Lung (tissue), 13 donors: Measurements from ENCODE around the gene C11orf52. TPM values are rescaled to one million over a fixed set of nuclear protein-coding genes. Genes with fewer than 3 reads are reported as not detected.
A peak's percentile ranks its signal among the peaks of the same experiment; 100 is the strongest.

ENCODE experiments used
- ATAC-seq: fragments of 200-7000 bp; cut with Tn5 transposase; one replicate; pipeline ENCODE4 v1.9.1; 2020; ENCODE audit warnings: moderate number of reproducible peaks; ENCODE audit not compliant: insufficient read depth, low FRiP score
- DNase-seq, 3 donors: peaks; one replicate each; pipeline ENCODE4 v3.0.0-alpha.2; 2013 to 2017
- H3K27ac ChIP-seq, 2 donors: one replicate each; pipeline ENCODE4 v1.5.1; 2013; ENCODE audit warnings: mild to moderate bottlenecking in 2 of 2, moderate library complexity in 2 of 2, control low read depth in 1 of 2, inconsistent platforms in 1 of 2, low read depth in 1 of 2, low read length in 1 of 2
- H3K27me3 ChIP-seq, 3 donors: one replicate each; pipeline ENCODE4 v1.5.1; 2013; ENCODE audit warnings: low read length in 2 of 3; ENCODE audit not compliant: control insufficient read depth in 3 of 3, insufficient read depth in 3 of 3
- H3K36me3 ChIP-seq, 4 donors: one replicate each; pipeline ENCODE4 v1.5.1; 2013; ENCODE audit warnings: low read length in 4 of 4, mild to moderate bottlenecking in 1 of 4, moderate library complexity in 1 of 4; ENCODE audit not compliant: control insufficient read depth in 4 of 4, insufficient read depth in 4 of 4
- H3K4me1 ChIP-seq, 5 donors: one replicate each; pipeline ENCODE4 v1.5.1; 2013; ENCODE audit warnings: low read length in 5 of 5, mild to moderate bottlenecking in 2 of 5, moderate library complexity in 1 of 5; ENCODE audit not compliant: control insufficient read depth in 5 of 5, insufficient read depth in 5 of 5
- H3K4me3 ChIP-seq: one replicate; pipeline ENCODE4 v1.5.1; 2013; ENCODE audit warnings: mild to moderate bottlenecking, control low read depth, moderate library complexity
- H3K9ac ChIP-seq, 2 donors: one replicate each; pipeline ENCODE4 v1.5.1; 2013; ENCODE audit warnings: low read length in 2 of 2, control low read depth in 1 of 2; ENCODE audit not compliant: insufficient read depth in 1 of 2
- H3K9me3 ChIP-seq, 4 donors: one replicate each; pipeline ENCODE4 v1.5.1; 2013; ENCODE audit warnings: low read length in 3 of 4, mild to moderate bottlenecking in 1 of 4, moderate library complexity in 1 of 4; ENCODE audit not compliant: control insufficient read depth in 4 of 4, insufficient read depth in 3 of 4
- CTCF ChIP-seq: IDR thresholded peaks from 2 replicates; pipeline ENCODE4 v1.5.1; 2012; ENCODE audit warnings: mild to moderate bottlenecking; ENCODE audit errors: control extremely low read depth, extremely low read depth
- WGBS, 2 donors: extraction: QIAGEN DNeasy Blood & Tissue Kit; methylation state at CpG; one replicate each; pipeline ENCODE4 v1.1.7; 2013; 5-methylcytosine and 5-hydroxymethylcytosine counted together
- polyA plus RNA-seq, 2 donors: library from polyadenylated mRNA; stranded (reverse); fragments of 200-250 nt; gene quantifications; one replicate each; pipeline ENCODE4 v1.2.1, GENCODE V29; 2013
- small RNA-seq: library from RNA; depleted of rRNA; stranded (forward); fragments of <200 nt; gene quantifications from one replicate; pipeline ENCODE3, GENCODE V24; 2014; ENCODE audit warnings: low replicate concordance
- total RNA-seq, 2 donors: library from RNA; depleted of rRNA in 1 of 2; stranded (reverse); fragments of >200 nt in 1 of 2; gene quantifications; one replicate each; pipeline ENCODE4 v1.2.1, GENCODE V29; 2014 to 2021
- donor health status: control.
- donor health status: control.
- donor health status: Bipolar disorder and iron deficiency.
- donor health status: healthy.
- donor health status: DM: yes; HTN: yes; CAD: no.

C11orf52 gene
- total and polyA plus RNA-seq, 4 donors: 11.1 to 20.4 (median 15.3) TPM

GRCh38 chr11:111975076-111975806, 56.5 kb downstream of the C11orf52 start:
- DNase-seq (peak in 1 of 3 donors; percentile 14), ATAC-seq (no peak)
- WGBS, 2 donors: 52 to 68% methylated on average over 2 of the region's 2 CpGs
- no peak for TF ChIP-seq CTCF
- H3K36me3 ChIP-seq: no peaks in the 10 kb centered on the region
- no peak overlapping the region for H3K9ac ChIP-seq
- H3K4me3 ChIP-seq: no peak overlapping the region
- peaks cover 0 to 23% (median 11%) of the 10 kb centered on the region in 5 donors for H3K4me1 ChIP-seq
- H3K27me3 ChIP-seq: no peaks in the 10 kb centered on the region
- H3K9me3 ChIP-seq: no peaks in the 10 kb centered on the region
- no peak overlapping the region for H3K27ac ChIP-seq

- ATAC-seq: no peak
These were observed 57.5 kb downstream of the C11orf52 start for GRCh38 chr11:111976119-111976766.

More at GRCh38 chr11:111976119-111976766, 57.5 kb downstream of the C11orf52 start:
- Histone ChIP-seq H3K4me3 (no peak overlapping the region), H3K9ac (no peak overlapping the region), H3K36me3 (no peaks in the 10 kb centered on the region), H3K4me1 (peaks cover 0 to 23% (median 11%) of the 10 kb centered on the region in 5 donors), H3K27ac (peak overlapping the region; percentile 62 to 87), H3K9me3 (no peaks in the 10 kb centered on the region), H3K27me3 (no peaks in the 10 kb centered on the region)
- DNase-seq: no peak
- WGBS, 2 donors: 73 to 85% methylated on average over 7 of the region's 7 CpGs
- TF ChIP-seq CTCF: no peak

Small RNA genes within 50 kb of the gene (small RNA-seq; reads per million reads assigned to genes)
- gene C11orf52 (not detected), gene RNA5SP351 (not detected), gene RPL37AP8 (not detected)

Other genes with a start within 250 kb of the C11orf52 start
- gene PPP2R1B, start 152.5 kb upstream of the C11orf52 start, total RNA-seq: 10 to 100 TPM; 30.0 to 71.5 TPM
- 10 to 100 TPM in 1 of 2 donors, 1 to 10 TPM in 1; 8.3 to 10.9 TPM for gene PPP2R1B, start 152.5 kb upstream of the C11orf52 start, polyA plus RNA-seq
- gene ALG9, start 47.3 kb upstream of the C11orf52 start, total RNA-seq: 10 to 100 TPM; 24.7 to 43.4 TPM
- gene ALG9, start 47.3 kb upstream of the C11orf52 start, polyA plus RNA-seq: 10 to 100 TPM; 11.4 to 27.2 TPM
- 1 to 10 TPM; 2.4 to 2.7 TPM for gene FDXACB1, start 39.7 kb upstream of the C11orf52 start, total RNA-seq
- gene FDXACB1, start 39.7 kb upstream of the C11orf52 start, polyA plus RNA-seq: 1 to 10 TPM; 2.2 to 2.3 TPM
- gene CFAP68, start 39.4 kb upstream of the C11orf52 start, total RNA-seq: 10 to 100 TPM; 17.5 to 27.4 TPM
- gene CFAP68, start 39.4 kb upstream of the C11orf52 start, polyA plus RNA-seq: 10 to 100 TPM; 15.2 to 49.0 TPM
- gene CRYAB, start 7.1 kb upstream of the C11orf52 start, total RNA-seq: 10 to 100 TPM; 12.0 to 60.8 TPM
- gene CRYAB, start 7.1 kb upstream of the C11orf52 start, polyA plus RNA-seq: 10 to 100 TPM; 60.8 to 73.0 TPM
- gene HSPB2, start 6.2 kb upstream of the C11orf52 start, total RNA-seq: 1 to 10 TPM in 1 of 2 donors, under 1 TPM in 1; 0.65 to 4.8 TPM
- gene HSPB2, start 6.2 kb upstream of the C11orf52 start, polyA plus RNA-seq: 1 to 10 TPM; 2.9 to 5.4 TPM
- 10 to 100 TPM; 17.2 to 32.1 TPM for gene DIXDC1, start 18.4 kb downstream of the C11orf52 start, total RNA-seq
- gene DIXDC1, start 18.4 kb downstream of the C11orf52 start, polyA plus RNA-seq: 1 to 10 TPM; 3.1 to 3.9 TPM
- 10 to 100 TPM; 31.9 to 32.9 TPM for gene DLAT, start 106.5 kb downstream of the C11orf52 start, total RNA-seq
- gene DLAT, start 106.5 kb downstream of the C11orf52 start, polyA plus RNA-seq: 10 to 100 TPM; 12.0 to 21.1 TPM
- gene PIH1D2, start 155.1 kb downstream of the C11orf52 start, total RNA-seq: 10 to 100 TPM; 12.2 to 14.5 TPM
- gene PIH1D2, start 155.1 kb downstream of the C11orf52 start, polyA plus RNA-seq: 1 to 10 TPM; 5.1 to 7.8 TPM
- gene NKAPD1, start 155.4 kb downstream of the C11orf52 start, total RNA-seq: 10 to 100 TPM; 13.8 to 24.4 TPM
- gene NKAPD1, start 155.4 kb downstream of the C11orf52 start, polyA plus RNA-seq: 10 to 100 TPM; 12.4 to 13.4 TPM
- 10 to 100 TPM; 33.9 to 53.3 TPM for gene TIMM8B, start 167.8 kb downstream of the C11orf52 start, total RNA-seq
- 100 to 1,000 TPM; 119 to 137 TPM for gene TIMM8B, start 167.8 kb downstream of the C11orf52 start, polyA plus RNA-seq
- 100 to 1,000 TPM in 1 of 2 donors, 10 to 100 TPM in 1; 91.6 to 164 TPM for gene SDHD, start 168.0 kb downstream of the C11orf52 start, total RNA-seq
- 100 to 1,000 TPM in 1 of 2 donors, 10 to 100 TPM in 1; 85.5 to 117 TPM for gene SDHD, start 168.0 kb downstream of the C11orf52 start, polyA plus RNA-seq
- 10 to 100 TPM; 23.7 to 24.5 TPM for gene IL18, start 245.2 kb downstream of the C11orf52 start, total RNA-seq
- gene IL18, start 245.2 kb downstream of the C11orf52 start, polyA plus RNA-seq: 10 to 100 TPM; 29.6 to 88.9 TPM
- under 1 TPM in 1 of 2 donors, not detected in 1; 0.74 TPM for gene TEX12, start 248.5 kb downstream of the C11orf52 start, total RNA-seq
- gene TEX12, start 248.5 kb downstream of the C11orf52 start, polyA plus RNA-seq: under 1 TPM; 0.09 to 0.31 TPM